ENCODE results near the gene IFT81. TPM values are rescaled to one million over a fixed set of nuclear protein-coding genes. Genes with fewer than 3 reads are reported as not detected.

IFT81 gene
- total and polyA plus RNA-seq, 2 of the 13 experiments (the other 11 are each of a cell fraction or from before 2014, with no cell fraction given): 4.2 to 13.0 TPM

- TF ChIP-seq, protein P1, sequence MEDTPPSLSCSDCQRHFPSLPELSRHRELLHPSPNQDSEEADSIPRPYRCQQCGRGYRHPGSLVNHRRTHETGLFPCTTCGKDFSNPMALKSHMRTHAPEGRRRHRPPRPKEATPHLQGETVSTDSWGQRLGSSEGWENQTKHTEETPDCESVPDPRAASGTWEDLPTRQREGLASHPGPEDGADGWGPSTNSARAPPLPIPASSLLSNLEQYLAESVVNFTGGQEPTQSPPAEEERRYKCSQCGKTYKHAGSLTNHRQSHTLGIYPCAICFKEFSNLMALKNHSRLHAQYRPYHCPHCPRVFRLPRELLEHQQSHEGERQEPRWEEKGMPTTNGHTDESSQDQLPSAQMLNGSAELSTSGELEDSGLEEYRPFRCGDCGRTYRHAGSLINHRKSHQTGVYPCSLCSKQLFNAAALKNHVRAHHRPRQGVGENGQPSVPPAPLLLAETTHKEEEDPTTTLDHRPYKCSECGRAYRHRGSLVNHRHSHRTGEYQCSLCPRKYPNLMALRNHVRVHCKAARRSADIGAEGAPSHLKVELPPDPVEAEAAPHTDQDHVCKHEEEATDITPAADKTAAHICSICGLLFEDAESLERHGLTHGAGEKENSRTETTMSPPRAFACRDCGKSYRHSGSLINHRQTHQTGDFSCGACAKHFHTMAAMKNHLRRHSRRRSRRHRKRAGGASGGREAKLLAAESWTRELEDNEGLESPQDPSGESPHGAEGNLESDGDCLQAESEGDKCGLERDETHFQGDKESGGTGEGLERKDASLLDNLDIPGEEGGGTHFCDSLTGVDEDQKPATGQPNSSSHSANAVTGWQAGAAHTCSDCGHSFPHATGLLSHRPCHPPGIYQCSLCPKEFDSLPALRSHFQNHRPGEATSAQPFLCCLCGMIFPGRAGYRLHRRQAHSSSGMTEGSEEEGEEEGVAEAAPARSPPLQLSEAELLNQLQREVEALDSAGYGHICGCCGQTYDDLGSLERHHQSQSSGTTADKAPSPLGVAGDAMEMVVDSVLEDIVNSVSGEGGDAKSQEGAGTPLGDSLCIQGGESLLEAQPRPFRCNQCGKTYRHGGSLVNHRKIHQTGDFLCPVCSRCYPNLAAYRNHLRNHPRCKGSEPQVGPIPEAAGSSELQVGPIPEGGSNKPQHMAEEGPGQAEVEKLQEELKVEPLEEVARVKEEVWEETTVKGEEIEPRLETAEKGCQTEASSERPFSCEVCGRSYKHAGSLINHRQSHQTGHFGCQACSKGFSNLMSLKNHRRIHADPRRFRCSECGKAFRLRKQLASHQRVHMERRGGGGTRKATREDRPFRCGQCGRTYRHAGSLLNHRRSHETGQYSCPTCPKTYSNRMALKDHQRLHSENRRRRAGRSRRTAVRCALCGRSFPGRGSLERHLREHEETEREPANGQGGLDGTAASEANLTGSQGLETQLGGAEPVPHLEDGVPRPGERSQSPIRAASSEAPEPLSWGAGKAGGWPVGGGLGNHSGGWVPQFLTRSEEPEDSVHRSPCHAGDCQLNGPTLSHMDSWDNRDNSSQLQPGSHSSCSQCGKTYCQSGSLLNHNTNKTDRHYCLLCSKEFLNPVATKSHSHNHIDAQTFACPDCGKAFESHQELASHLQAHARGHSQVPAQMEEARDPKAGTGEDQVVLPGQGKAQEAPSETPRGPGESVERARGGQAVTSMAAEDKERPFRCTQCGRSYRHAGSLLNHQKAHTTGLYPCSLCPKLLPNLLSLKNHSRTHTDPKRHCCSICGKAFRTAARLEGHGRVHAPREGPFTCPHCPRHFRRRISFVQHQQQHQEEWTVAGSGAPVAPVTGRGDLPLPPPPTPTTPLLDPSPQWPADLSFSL (CRISPR knock-in tag; IDR thresholded peaks at IDR 0.05): no peak
- TF ChIP-seq, protein P2, sequence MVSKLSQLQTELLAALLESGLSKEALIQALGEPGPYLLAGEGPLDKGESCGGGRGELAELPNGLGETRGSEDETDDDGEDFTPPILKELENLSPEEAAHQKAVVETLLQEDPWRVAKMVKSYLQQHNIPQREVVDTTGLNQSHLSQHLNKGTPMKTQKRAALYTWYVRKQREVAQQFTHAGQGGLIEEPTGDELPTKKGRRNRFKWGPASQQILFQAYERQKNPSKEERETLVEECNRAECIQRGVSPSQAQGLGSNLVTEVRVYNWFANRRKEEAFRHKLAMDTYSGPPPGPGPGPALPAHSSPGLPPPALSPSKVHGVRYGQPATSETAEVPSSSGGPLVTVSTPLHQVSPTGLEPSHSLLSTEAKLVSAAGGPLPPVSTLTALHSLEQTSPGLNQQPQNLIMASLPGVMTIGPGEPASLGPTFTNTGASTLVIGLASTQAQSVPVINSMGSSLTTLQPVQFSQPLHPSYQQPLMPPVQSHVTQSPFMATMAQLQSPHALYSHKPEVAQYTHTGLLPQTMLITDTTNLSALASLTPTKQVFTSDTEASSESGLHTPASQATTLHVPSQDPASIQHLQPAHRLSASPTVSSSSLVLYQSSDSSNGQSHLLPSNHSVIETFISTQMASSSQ (IDR thresholded peaks at IDR 0.05; ENCODE audit: low read depth): no peak
- TF ChIP-seq, protein P2 (CRISPR knock-in tag; IDR thresholded peaks at IDR 0.05; ENCODE audit: borderline replicate concordance): peak; percentile 26; the same call in 1 of the 2 replicates
- peak; percentile 25; the same call in 1 of the 2 replicates for TF ChIP-seq RXRA (CRISPR knock-in tag; IDR thresholded peaks at IDR 0.05)
- 0 out of 2 replicates have a peak, but pooled peaks have one; percentile 7 for TF ChIP-seq FOXA3 (CRISPR knock-in tag; IDR thresholded peaks at IDR 0.05)
- TF ChIP-seq KDM5A (IDR thresholded peaks at IDR 0.05; ENCODE audit: borderline replicate concordance, low read length): peak; percentile 69
- TF ChIP-seq ZNF572 (CRISPR knock-in tag; IDR thresholded peaks at IDR 0.05): no peak
- TF ChIP-seq ZNF83 (CRISPR knock-in tag; IDR thresholded peaks at IDR 0.05; ENCODE audit: borderline replicate concordance): no peak
- TF ChIP-seq FOXK2 (IDR thresholded peaks at IDR 0.05): no peak
- no peak for TF ChIP-seq IKZF1 (IDR thresholded peaks at IDR 0.05)
- TF ChIP-seq NR3C1 (CRISPR knock-in tag; IDR thresholded peaks at IDR 0.05): no peak
- no peak for TF ChIP-seq DR1 (CRISPR knock-in tag; IDR thresholded peaks at IDR 0.05)
- no peak for TF ChIP-seq DZIP1 (CRISPR knock-in tag; IDR thresholded peaks at IDR 0.05)
- no peak for TF ChIP-seq ZMAT3 (CRISPR knock-in tag; conservative IDR thresholded peaks at IDR 0.05)
- no peak for TF ChIP-seq HES4 (CRISPR knock-in tag; IDR thresholded peaks at IDR 0.05; ENCODE audit: borderline replicate concordance)
- TF ChIP-seq ZSCAN29 (CRISPR knock-in tag; conservative IDR thresholded peaks at IDR 0.05): 0 out of 2 replicates have a peak, but pooled peaks have one; percentile 43
- TF ChIP-seq ZNF382 (CRISPR knock-in tag; IDR thresholded peaks at IDR 0.05; ENCODE audit: borderline replicate concordance): no peak
Measured at GRCh38 chr12:110124269-110124995, at the start of gene IFT81 (continued).

Data from HepG2 (cell line).